Colonic mucosa (tissue), 4 donors: Measurements from ENCODE around the gene GPR37L1. TPM values are rescaled to one million over a fixed set of nuclear protein-coding genes. Genes with fewer than 3 reads are reported as not detected.
"Not testable (repeated sequence)": the region's sequence is repeated elsewhere in the genome, so short reads cannot be mapped to it uniquely, and the experiment has no call there.

Source experiments
- DNase-seq: peaks from one replicate; pipeline ENCODE4 v3.0.0-alpha.2; 2020
- H3K27ac ChIP-seq: fragments of 200-600 bp; one replicate; pipeline ENCODE4 v1.8.0; 2021
- H3K27me3 ChIP-seq: fragments of 200-600 bp; one replicate; pipeline ENCODE4 v1.8.0; 2021
- H3K36me3 ChIP-seq: fragments of 200-600 bp; one replicate; pipeline ENCODE4 v1.8.0; 2021
- H3K4me1 ChIP-seq: fragments of 200-600 bp; one replicate; pipeline ENCODE4 v1.8.0; 2021; ENCODE audit warnings: mild to moderate bottlenecking
- H3K4me3 ChIP-seq: fragments of 200-600 bp; one replicate; pipeline ENCODE4 v1.8.0; 2021
- H3K9ac ChIP-seq, 2 donors: one replicate each; pipeline ENCODE4 v1.7.0; 2013; ENCODE audit warnings: control low read depth in 2 of 2, low read depth in 2 of 2, low read length in 2 of 2
- H3K9me3 ChIP-seq: fragments of 200-600 bp; one replicate; pipeline ENCODE4 v1.8.0; 2021
- CTCF ChIP-seq: fragments of 200-600 bp; IDR thresholded peaks from one replicate; pipeline ENCODE4 v1.8.0; 2022; ENCODE audit warnings: antibody characterized with exemption, mild to moderate bottlenecking
- intact Hi-C: fragments of 100-400 bp; cut with DNase I; formaldehyde crosslinking; loops from one replicate; pipeline ENCODE4 v1.14.1; 2022
- total RNA-seq, 2 donors: library from RNA; stranded (reverse); fragmentation: NEBNext Ultra II Directional in 1 of 2; extraction: Animal tissue kit (Norgen Biotek cat#: 25700) in 1 of 2; gene quantifications; one replicate each; pipeline ENCODE4 v1.2.1, GENCODE V29; 2021
- donor health status: healthy.
- donor health status: DM: no; HTN: no; CAD: no.
- donor health status: DM: no; HTN: no; CAD: no.

GPR37L1 gene
- total RNA-seq, 2 donors from 2014 or later = 1.6 to 3.1 TPM

GRCh38 chr1:202179828-202180750 is 57.4 kb downstream of the GPR37L1 start:
- H3K9me3 ChIP-seq = no peaks in the 10 kb centered on the region
- H3K27ac ChIP-seq = no peak overlapping the region
- no peak for DNase-seq
- no peaks in the 10 kb centered on the region for H3K4me1 ChIP-seq
- no peaks in the 10 kb centered on the region for H3K27me3 ChIP-seq
- intact Hi-C loops = no loop called here
- H3K36me3 ChIP-seq = no peaks in the 10 kb centered on the region
- H3K9ac ChIP-seq = no peak overlapping the region
- H3K4me3 ChIP-seq = no peak overlapping the region
- TF ChIP-seq CTCF = no peak

GRCh38 chr1:202180751-202181139 is 58.0 kb downstream of the GPR37L1 start:
- H3K9me3 ChIP-seq, H3K9ac ChIP-seq, H3K27me3 ChIP-seq, H3K4me3 ChIP-seq, intact Hi-C loops, H3K36me3 ChIP-seq, H3K4me1 ChIP-seq, DNase-seq, H3K27ac ChIP-seq: not testable (repeated sequence)

- no peak overlapping the region for H3K4me3 ChIP-seq
- TF ChIP-seq CTCF = no peak
- no peaks in the 10 kb centered on the region for H3K4me1 ChIP-seq
- H3K9me3 ChIP-seq = no peaks in the 10 kb centered on the region
- no peak for DNase-seq
- intact Hi-C loops = no loop called here
- no peaks in the 10 kb centered on the region for H3K36me3 ChIP-seq
- no peaks in the 10 kb centered on the region for H3K27me3 ChIP-seq
- no peak overlapping the region for H3K9ac ChIP-seq
- no peak overlapping the region for H3K27ac ChIP-seq
These were observed 58.9 kb downstream of the GPR37L1 start for GRCh38 chr1:202181586-202181985.

- no peak for DNase-seq
- Histone ChIP-seq H3K4me3 (no peak overlapping the region), H3K27ac (no peak overlapping the region), H3K36me3 (no peaks in the 10 kb centered on the region), H3K27me3 (no peaks in the 10 kb centered on the region), H3K9me3 (no peaks in the 10 kb centered on the region), H3K9ac (no peak overlapping the region), H3K4me1 (no peaks in the 10 kb centered on the region)
- no peak for TF ChIP-seq CTCF
- intact Hi-C loops = no loop called here
These were observed 59.5 kb downstream of the GPR37L1 start for GRCh38 chr1:202182040-202182877.

Other genes starting within 250 kb of the GPR37L1 start
- gene SHISA4, start 234.0 kb upstream of the GPR37L1 start, total RNA-seq = 1 to 10 TPM; 2.0 to 3.9 TPM
- 10 to 100 TPM in 1 of 2 donors, 1 to 10 TPM in 1; 7.6 to 64.5 TPM for gene LMOD1, start 176.4 kb upstream of the GPR37L1 start, total RNA-seq
- gene TIMM17A, start 167.4 kb upstream of the GPR37L1 start, total RNA-seq = 10 to 100 TPM; 63.4 to 84.7 TPM
- gene RNPEP, start 140.3 kb upstream of the GPR37L1 start, total RNA-seq = 100 to 1,000 TPM; 142 to 147 TPM
- gene ELF3, start 112.3 kb upstream of the GPR37L1 start, total RNA-seq = 1,000 to 10,000 TPM in 1 of 2 donors, 100 to 1,000 TPM in 1; 749 to 1,162 TPM
- gene ARL8A, start 21.8 kb downstream of the GPR37L1 start, total RNA-seq = 10 to 100 TPM; 30.3 to 57.0 TPM
- 1 to 10 TPM; 2.0 to 2.9 TPM for gene PTPN7, start 37.7 kb downstream of the GPR37L1 start, total RNA-seq
- 1 to 10 TPM; 1.3 to 1.6 TPM for gene LGR6, start 70.9 kb downstream of the GPR37L1 start, total RNA-seq
- gene UBE2T, start 219.0 kb downstream of the GPR37L1 start, total RNA-seq = 10 to 100 TPM; 12.7 to 42.8 TPM
- gene PPP1R12B, start 225.8 kb downstream of the GPR37L1 start, total RNA-seq = 100 to 1,000 TPM in 1 of 2 donors, 10 to 100 TPM in 1; 41.1 to 125 TPM